ENCODE results near the gene DECR2. TPM values are rescaled to one million over a fixed set of nuclear protein-coding genes. Genes with fewer than 3 reads are reported as not detected.
A peak's percentile ranks its signal among the peaks of the same experiment; 100 is the strongest.

DECR2 gene
- total and polyA plus RNA-seq, 2 of the 4 experiments (the other 2 are of a cell fraction): 3.9 to 26.7 TPM

GRCh38 chr16:460787-461186 is 59.1 kb downstream of the DECR2 start:
- Histone ChIP-seq H4K91ac (ENCODE audit: insufficient read depth, low read depth, low read length) (no peak overlapping the region), H2AK5ac (ENCODE audit: low read depth, low read length) (no peak overlapping the region), H3K4me1 (ENCODE audit: control insufficient read depth, insufficient read depth, low read length) (peaks cover 9% of the 10 kb centered on the region), H4K20me1 (ENCODE audit: insufficient read depth, low read length) (peaks cover 28% of the 10 kb centered on the region), H2BK20ac (ENCODE audit: low read depth, low read length) (no peak overlapping the region), H3K9me3 (ENCODE audit: control insufficient read depth, insufficient read depth, low read length) (no peaks in the 10 kb centered on the region), H2AFZ (replicated peaks; ENCODE audit: low read length, poor library complexity) (no peak overlapping the region), H3K9ac (ENCODE audit: low read depth, low read length) (no peak overlapping the region), H3K36me3 (ENCODE audit: control insufficient read depth, insufficient read depth, low read length) (peaks cover 17% of the 10 kb centered on the region), H2BK120ac (ENCODE audit: low read depth, low read length) (no peak overlapping the region), H3K27me3 (ENCODE audit: control insufficient read depth, insufficient read depth, low read length) (no peaks in the 10 kb centered on the region), H3K4me3 (ENCODE audit: insufficient read depth, low read depth, low read length) (no peak overlapping the region), H4K8ac (ENCODE audit: low read depth in 2 of 2, low read length in 2 of 2) (no peak overlapping the region), H3K56ac (ENCODE audit: extremely low read depth, insufficient read depth, low read length) (no peak overlapping the region), H2BK5ac (ENCODE audit: low read depth, low read length, poor library complexity, severe bottlenecking) (no peak overlapping the region), H3K18ac (ENCODE audit: low read depth, low read length) (no peak overlapping the region), H4K5ac (ENCODE audit: low read depth, low read length) (no peak overlapping the region), H2BK15ac (ENCODE audit: low read depth, low read length) (no peak overlapping the region), H3K4me2 (ENCODE audit: low read depth, low read length) (no peak overlapping the region), H2AK9ac (replicated peaks; ENCODE audit: low read depth, low read length, poor library complexity) (peak overlapping the region; percentile 4), H3K4ac (ENCODE audit: low read depth, low read length) (no peak overlapping the region), H3K79me1 (ENCODE audit: low read depth in 1 of 2, low read length in 2 of 2) (peaks cover 15 to 52% of the 10 kb centered on the region in 2 experiments), H3K9me1 (ENCODE audit: insufficient read depth, low read length) (peaks cover 8% of the 10 kb centered on the region; the same call in 1 of the 2 replicates), H3K23ac (ENCODE audit: low read depth, low read length) (no peak overlapping the region), H3K27ac (ENCODE audit: insufficient read depth, low read length) (no peak overlapping the region), H3K14ac (replicated peaks; ENCODE audit: low read depth, low read length) (no peak overlapping the region)
- intact Hi-C loops (cut with micrococcal nuclease) (no loop called here), dilution Hi-C loops (cut with HindIII; ENCODE audit: low sequenced_read_pairs, unreplicated experiment) (no loop called here), in situ Hi-C loops (cut with MboI; ENCODE audit: low sequenced_read_pairs) (no loop called here)
- 87% methylated on average over 11 of the region's 20 CpGs; no CpG with 5 or more reads in 1 of the 2 experiments for WGBS, 2 experiments (ENCODE audit: extremely low coverage in 2 of 2, insufficient read length in 1 of 2)
- no TSS peak for BruUV-seq (replicated peaks)
- DNase-seq: no peak
- CTCF ChIA-PET: no interaction called here
- POLR2A ChIA-PET (ENCODE audit: unreplicated experiment): no interaction called here
- no peak for TF ChIP-seq MAZ (IDR thresholded peaks at IDR 0.05; ENCODE audit: borderline replicate concordance, low read depth, low read length)
- no peak for TF ChIP-seq NFE2L2 (IDR thresholded peaks at IDR 0.05; ENCODE audit: low read depth, low read length)
- TF ChIP-seq USF2 (IDR thresholded peaks at IDR 0.05; ENCODE audit: low read depth, low read length): no peak
- no peak for TF ChIP-seq ELK1 (IDR thresholded peaks at IDR 0.05; ENCODE audit: borderline replicate concordance, low read depth, low read length)
- no peak for TF ChIP-seq MXI1 (IDR thresholded peaks at IDR 0.05; ENCODE audit: borderline replicate concordance, low read depth, low read length)
- TF ChIP-seq SMC3 (IDR thresholded peaks at IDR 0.05; ENCODE audit: low read depth, low read length): no peak
- no peak for TF ChIP-seq CHD1 (IDR thresholded peaks at IDR 0.05; ENCODE audit: low read depth, low read length)
- TF ChIP-seq BHLHE40 (IDR thresholded peaks at IDR 0.05; ENCODE audit: low read depth, low read length): no peak
- TF ChIP-seq CTCF (conservative IDR thresholded peaks at IDR 0.05; ENCODE audit: low read depth, low read length): no peak
- TF ChIP-seq CEBPB (IDR thresholded peaks at IDR 0.05; ENCODE audit: low read depth, low read length): no peak
- TF ChIP-seq MAFK (IDR thresholded peaks at IDR 0.05; ENCODE audit: low read depth, low read length): no peak
- no peak for TF ChIP-seq RAD21 (IDR thresholded peaks at IDR 0.05; ENCODE audit: low read length)
- TF ChIP-seq RCOR1 (IDR thresholded peaks at IDR 0.05; ENCODE audit: insufficient replicate concordance, low read length): no peak
- no peak for TF ChIP-seq POLR2A (IDR thresholded peaks at IDR 0.05; ENCODE audit: low read depth, low read length)
- ATAC-seq (ENCODE audit: low read depth): no peak

Measured in IMR-90 (cell line).